ENCODE measurements around the gene EML1.

Gene EML1

DNA sequence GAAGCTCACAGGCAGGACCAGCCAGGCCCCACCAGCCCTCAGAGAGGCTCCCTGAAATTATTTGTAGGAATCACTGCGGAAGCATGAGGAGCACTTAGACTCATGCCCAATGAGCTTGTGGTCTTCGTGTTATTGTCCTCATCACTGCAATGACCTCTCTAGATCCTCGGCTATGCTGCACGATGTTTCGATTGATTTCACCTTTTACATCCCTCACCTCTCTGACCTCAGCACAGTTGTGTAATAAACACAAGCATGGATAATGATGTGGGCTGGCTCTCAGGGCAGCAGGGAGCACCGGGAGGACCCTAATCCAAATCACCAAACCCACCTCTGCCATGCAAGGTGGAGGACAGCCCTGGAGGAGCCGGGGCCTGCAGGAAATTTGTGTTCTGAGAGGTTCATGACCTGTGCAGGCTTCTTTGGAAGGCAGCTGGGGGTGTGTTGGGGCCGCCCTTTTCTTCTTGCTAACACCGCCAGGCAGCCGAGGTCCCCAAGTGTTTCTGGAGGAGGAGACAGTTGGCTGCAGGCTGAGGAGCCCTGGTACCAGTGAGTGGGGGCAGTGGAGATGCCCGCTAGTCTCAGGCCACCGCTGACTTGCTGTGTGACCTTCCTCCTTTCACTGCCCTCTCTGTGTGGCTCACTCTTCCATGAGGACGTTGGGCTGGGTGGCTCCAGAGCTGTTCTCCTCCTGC is 29.5 kb upstream of the EML1 start:
- no peak overlapping the region for H3K4me3 ChIP-seq (replicated peaks in 1 of 2; ENCODE audit: low read depth in 2 of 2, low read length in 2 of 2)
- no peak for DNase-seq (ENCODE audit: low read depth in 2 of 2)
- TF ChIP-seq, protein P1, sequence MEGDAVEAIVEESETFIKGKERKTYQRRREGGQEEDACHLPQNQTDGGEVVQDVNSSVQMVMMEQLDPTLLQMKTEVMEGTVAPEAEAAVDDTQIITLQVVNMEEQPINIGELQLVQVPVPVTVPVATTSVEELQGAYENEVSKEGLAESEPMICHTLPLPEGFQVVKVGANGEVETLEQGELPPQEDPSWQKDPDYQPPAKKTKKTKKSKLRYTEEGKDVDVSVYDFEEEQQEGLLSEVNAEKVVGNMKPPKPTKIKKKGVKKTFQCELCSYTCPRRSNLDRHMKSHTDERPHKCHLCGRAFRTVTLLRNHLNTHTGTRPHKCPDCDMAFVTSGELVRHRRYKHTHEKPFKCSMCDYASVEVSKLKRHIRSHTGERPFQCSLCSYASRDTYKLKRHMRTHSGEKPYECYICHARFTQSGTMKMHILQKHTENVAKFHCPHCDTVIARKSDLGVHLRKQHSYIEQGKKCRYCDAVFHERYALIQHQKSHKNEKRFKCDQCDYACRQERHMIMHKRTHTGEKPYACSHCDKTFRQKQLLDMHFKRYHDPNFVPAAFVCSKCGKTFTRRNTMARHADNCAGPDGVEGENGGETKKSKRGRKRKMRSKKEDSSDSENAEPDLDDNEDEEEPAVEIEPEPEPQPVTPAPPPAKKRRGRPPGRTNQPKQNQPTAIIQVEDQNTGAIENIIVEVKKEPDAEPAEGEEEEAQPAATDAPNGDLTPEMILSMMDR (IDR thresholded peaks at IDR 0.05; ENCODE audit: low read depth, low read length): no peak

DNA sequence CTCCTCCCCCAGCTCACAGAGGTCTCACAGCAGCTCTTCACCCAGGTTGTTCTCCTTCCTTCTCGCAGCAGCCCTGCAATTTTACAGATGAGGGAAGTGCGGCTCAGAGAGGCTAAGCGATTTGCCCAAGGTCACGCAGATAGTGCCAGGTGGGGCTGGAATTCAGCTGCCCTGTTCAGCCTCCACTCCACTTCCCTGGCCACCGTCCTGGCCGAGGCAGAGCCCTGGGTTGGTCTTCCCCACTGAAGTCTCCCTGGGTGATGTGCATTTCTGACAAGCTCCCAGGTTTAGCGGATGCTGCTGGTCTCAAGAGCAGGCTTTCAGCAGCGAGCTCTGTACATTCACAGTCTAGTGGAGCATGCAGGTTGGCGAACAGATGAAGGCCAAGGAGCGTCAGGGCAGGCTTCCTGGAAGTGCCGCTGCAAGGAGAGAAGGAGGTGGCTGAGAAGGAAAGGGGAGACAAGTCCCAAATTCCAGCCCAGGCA is 28.9 kb upstream of the EML1 start:
- no peak overlapping the region for H3K4me3 ChIP-seq (replicated peaks in 1 of 2; ENCODE audit: low read depth in 2 of 2, low read length in 2 of 2)
- TF ChIP-seq, protein P1 (IDR thresholded peaks at IDR 0.05; ENCODE audit: low read depth, low read length): no peak
- no peak for DNase-seq (ENCODE audit: low read depth in 2 of 2)

DNA sequence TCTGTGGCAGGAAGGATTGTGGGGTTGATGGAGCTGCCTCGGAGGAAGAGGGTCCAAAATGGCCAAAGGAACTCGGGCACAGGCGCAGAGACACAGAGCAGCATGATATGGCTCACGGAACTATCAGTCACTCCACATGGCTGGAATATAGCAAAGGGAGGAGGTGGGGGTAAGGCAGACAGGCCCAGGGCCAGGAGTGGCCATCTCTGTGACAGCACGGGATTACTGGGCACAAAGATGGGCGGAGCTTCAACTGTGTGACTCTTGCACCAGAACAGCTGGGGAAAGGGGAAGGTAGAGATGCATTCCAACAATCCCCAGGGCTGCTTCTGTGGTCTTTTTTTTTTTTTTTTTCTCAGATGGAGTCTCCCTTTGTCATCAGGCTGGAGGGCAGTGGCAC is 24.8 kb upstream of the EML1 start:
- H3K4me3 ChIP-seq (replicated peaks in 1 of 2; ENCODE audit: low read depth in 2 of 2, low read length in 2 of 2): no peak overlapping the region
- TF ChIP-seq, protein P1 (IDR thresholded peaks at IDR 0.05; ENCODE audit: low read depth, low read length): no peak
- peak in 1 of 2 donors; percentile 76 for DNase-seq (ENCODE audit: low read depth in 2 of 2)

DNA sequence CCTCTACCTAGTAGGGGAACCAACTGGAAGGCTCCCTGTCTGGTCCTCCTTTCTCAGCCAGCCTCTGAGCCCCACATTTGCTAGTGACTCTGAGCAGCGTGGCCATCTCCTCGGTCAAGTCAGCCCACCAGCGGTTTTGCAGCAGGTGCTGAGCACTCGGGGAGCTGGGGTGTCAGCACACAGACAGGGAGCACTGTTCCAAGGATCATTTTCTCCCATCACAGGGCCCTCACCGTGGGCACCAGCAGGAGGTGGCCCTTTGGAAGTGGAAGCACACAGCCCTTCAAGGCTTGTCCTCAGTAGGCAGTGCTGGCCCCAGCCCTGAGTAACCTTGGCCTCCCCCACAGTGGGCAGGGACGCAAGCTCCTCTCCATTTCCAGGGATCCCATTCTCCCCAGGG is 24.1 kb upstream of the EML1 start:
- TF ChIP-seq, protein P1 (IDR thresholded peaks at IDR 0.05; ENCODE audit: low read depth, low read length): no peak
- DNase-seq (ENCODE audit: low read depth in 2 of 2): no peak
- no peak overlapping the region for H3K4me3 ChIP-seq (replicated peaks in 1 of 2; ENCODE audit: low read depth in 2 of 2, low read length in 2 of 2)

DNA sequence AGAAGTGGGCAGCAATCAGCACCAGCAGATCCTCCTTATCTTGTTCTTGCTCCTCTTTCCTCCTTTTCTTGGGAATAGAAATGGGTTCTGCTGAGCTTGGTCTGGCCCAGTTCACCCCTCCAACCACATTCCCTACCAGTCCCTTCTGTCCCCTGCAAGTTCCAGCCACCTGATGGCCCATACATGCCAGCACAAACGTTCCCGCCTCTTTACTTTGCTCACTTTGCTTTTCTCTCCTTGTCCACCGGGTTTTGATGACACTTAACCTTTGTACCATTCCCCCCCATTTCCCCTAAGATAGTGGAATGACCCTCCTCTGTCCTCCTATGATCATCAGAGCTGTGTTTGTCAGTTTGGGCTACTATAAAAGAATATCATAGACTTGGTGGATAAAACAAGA is 23.4 kb upstream of the EML1 start:
- no peak overlapping the region for H3K4me3 ChIP-seq (replicated peaks in 1 of 2; ENCODE audit: low read depth in 2 of 2, low read length in 2 of 2)
- TF ChIP-seq, protein P1 (IDR thresholded peaks at IDR 0.05; ENCODE audit: low read depth, low read length): no peak
- DNase-seq (ENCODE audit: low read depth in 2 of 2): no peak

DNA sequence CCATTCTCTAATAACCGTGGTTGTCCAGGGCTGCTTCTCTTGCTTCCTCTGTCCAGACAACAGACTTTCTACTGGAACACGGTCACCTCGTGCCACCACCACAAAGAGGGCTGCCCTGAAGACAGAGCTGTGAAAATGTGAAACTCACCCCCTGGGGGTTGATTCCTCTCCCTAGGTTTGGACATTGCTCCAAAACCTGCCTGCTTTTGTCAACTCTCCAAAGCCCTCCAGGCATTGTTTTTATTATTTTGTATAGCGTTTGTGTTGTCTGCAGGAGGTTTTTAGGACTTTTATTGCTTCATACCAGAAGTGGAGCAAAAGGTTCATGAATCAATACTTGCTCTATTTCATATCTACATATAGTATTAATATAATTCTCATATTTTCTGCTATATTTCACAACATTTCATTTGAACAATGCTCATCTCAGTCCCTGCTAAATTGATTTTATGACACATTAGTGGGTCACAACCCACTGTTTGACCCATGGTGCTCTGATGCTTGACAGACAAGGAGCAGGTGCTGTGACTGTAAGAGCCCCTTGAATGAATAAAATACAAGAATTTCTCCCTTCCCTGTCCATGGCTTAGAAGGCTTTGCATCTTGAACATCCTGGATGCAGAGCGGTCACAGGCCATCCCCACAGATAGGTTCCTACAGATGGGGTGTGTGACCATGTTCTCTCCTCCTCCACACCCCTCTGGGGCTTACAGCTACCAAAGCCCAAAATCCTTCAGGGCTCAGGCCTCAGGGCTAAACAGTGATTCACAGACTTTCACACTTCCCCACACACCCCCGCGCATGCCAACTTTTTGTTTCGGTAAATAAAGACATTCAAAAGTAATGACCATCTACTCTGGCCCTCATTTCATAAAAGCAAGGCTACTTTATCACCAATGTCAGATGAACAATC is 20.6 kb upstream of the EML1 start:
- no peak for DNase-seq (ENCODE audit: low read depth in 2 of 2)
- no peak overlapping the region for H3K4me3 ChIP-seq (replicated peaks in 1 of 2; ENCODE audit: low read depth in 2 of 2, low read length in 2 of 2)

More for the DNA sequence above, 20.6 kb upstream of the EML1 start:
- TF ChIP-seq, protein P1 (IDR thresholded peaks at IDR 0.05; ENCODE audit: low read depth, low read length): no peak

Data from cardiac fibroblast (primary cell).